Measurements from ENCODE around the gene PITPNM3. TPM values are rescaled to one million over a fixed set of nuclear protein-coding genes. Genes with fewer than 3 reads are reported as not detected.

The PITPNM3 gene
- total RNA-seq, 1 donor from 2014 or later: 0.72 TPM

- Mint-ChIP-seq H3K4me3 (ENCODE audit: unreplicated experiment) (no peak overlapping the region), H3K9me3 (ENCODE audit: unreplicated experiment) (no peaks in the 10 kb centered on the region), H3K4me1 (ENCODE audit: unreplicated experiment) (peaks cover 6% of the 10 kb centered on the region), H3K36me3 (ENCODE audit: low read depth, unreplicated experiment) (no peaks in the 10 kb centered on the region), H3K27ac (ENCODE audit: unreplicated experiment) (no peak overlapping the region), H3K27me3 (ENCODE audit: unreplicated experiment) (peaks cover 8% of the 10 kb centered on the region)
- DNase-seq (ENCODE audit: low spot score): no peak
- no peak for TF ChIP-seq CTCF (IDR thresholded peaks at IDR 0.05; ENCODE audit: unreplicated experiment)
Measured at GRCh38 chr17:6477831-6478383, 78.4 kb downstream of the PITPNM3 start.

GRCh38 chr17:6476810-6477179, 79.6 kb downstream of the PITPNM3 start:
- no peak for TF ChIP-seq CTCF (IDR thresholded peaks at IDR 0.05; ENCODE audit: unreplicated experiment)
- no peaks in the 10 kb centered on the region for H3K9me3 Mint-ChIP-seq (ENCODE audit: unreplicated experiment)
- H3K4me3 Mint-ChIP-seq (ENCODE audit: unreplicated experiment): no peak overlapping the region
- peaks cover 4% of the 10 kb centered on the region for H3K36me3 Mint-ChIP-seq (ENCODE audit: low read depth, unreplicated experiment)
- H3K27ac Mint-ChIP-seq (ENCODE audit: unreplicated experiment): no peak overlapping the region
- peaks cover 1% of the 10 kb centered on the region for H3K27me3 Mint-ChIP-seq (ENCODE audit: unreplicated experiment)
- peaks cover 6% of the 10 kb centered on the region for H3K4me1 Mint-ChIP-seq (ENCODE audit: unreplicated experiment)
- DNase-seq (ENCODE audit: low spot score): no peak

GRCh38 chr17:6476076-6476809, 80.1 kb downstream of the PITPNM3 start:
- Mint-ChIP-seq H3K36me3 (ENCODE audit: low read depth, unreplicated experiment) (peaks cover 4% of the 10 kb centered on the region), H3K27ac (ENCODE audit: unreplicated experiment) (no peak overlapping the region), H3K9me3 (ENCODE audit: unreplicated experiment) (no peaks in the 10 kb centered on the region), H3K4me1 (ENCODE audit: unreplicated experiment) (peaks cover 6% of the 10 kb centered on the region), H3K4me3 (ENCODE audit: unreplicated experiment) (no peak overlapping the region), H3K27me3 (ENCODE audit: unreplicated experiment) (peaks cover 1% of the 10 kb centered on the region)
- no peak for TF ChIP-seq CTCF (IDR thresholded peaks at IDR 0.05; ENCODE audit: unreplicated experiment)
- DNase-seq (ENCODE audit: low spot score): no peak

GRCh38 chr17:6475411-6475810, 80.9 kb downstream of the PITPNM3 start:
- DNase-seq (ENCODE audit: low spot score): no peak
- no peak for TF ChIP-seq CTCF (IDR thresholded peaks at IDR 0.05; ENCODE audit: unreplicated experiment)
- peaks cover 6% of the 10 kb centered on the region for H3K4me1 Mint-ChIP-seq (ENCODE audit: unreplicated experiment)
- H3K27me3 Mint-ChIP-seq (ENCODE audit: unreplicated experiment): peaks cover 1% of the 10 kb centered on the region
- H3K27ac Mint-ChIP-seq (ENCODE audit: unreplicated experiment): no peak overlapping the region
- no peak overlapping the region for H3K4me3 Mint-ChIP-seq (ENCODE audit: unreplicated experiment)
- H3K9me3 Mint-ChIP-seq (ENCODE audit: unreplicated experiment): no peaks in the 10 kb centered on the region
- H3K36me3 Mint-ChIP-seq (ENCODE audit: low read depth, unreplicated experiment): peaks cover 4% of the 10 kb centered on the region

GRCh38 chr17:6474906-6475305, 81.4 kb downstream of the PITPNM3 start:
- Mint-ChIP-seq H3K36me3 (ENCODE audit: low read depth, unreplicated experiment) (peaks cover 4% of the 10 kb centered on the region), H3K4me3 (ENCODE audit: unreplicated experiment) (no peak overlapping the region), H3K4me1 (ENCODE audit: unreplicated experiment) (peaks cover 6% of the 10 kb centered on the region), H3K9me3 (ENCODE audit: unreplicated experiment) (no peaks in the 10 kb centered on the region), H3K27me3 (ENCODE audit: unreplicated experiment) (peaks cover 4% of the 10 kb centered on the region), H3K27ac (ENCODE audit: unreplicated experiment) (no peak overlapping the region)
- no peak for TF ChIP-seq CTCF (IDR thresholded peaks at IDR 0.05; ENCODE audit: unreplicated experiment)
- no peak for DNase-seq (ENCODE audit: low spot score)

Measured in endothelial cell (in vitro differentiated cells).